ENCODE data around the gene RAB38. TPM values are rescaled to one million over a fixed set of nuclear protein-coding genes. Genes with fewer than 3 reads are reported as not detected.

Gene RAB38
- total and polyA plus RNA-seq, 10 of the 15 experiments (the other 5 are each of a cell fraction or from before 2014, with no cell fraction given) = 8.4 to 30.5 (median 11.7) TPM

DNA sequence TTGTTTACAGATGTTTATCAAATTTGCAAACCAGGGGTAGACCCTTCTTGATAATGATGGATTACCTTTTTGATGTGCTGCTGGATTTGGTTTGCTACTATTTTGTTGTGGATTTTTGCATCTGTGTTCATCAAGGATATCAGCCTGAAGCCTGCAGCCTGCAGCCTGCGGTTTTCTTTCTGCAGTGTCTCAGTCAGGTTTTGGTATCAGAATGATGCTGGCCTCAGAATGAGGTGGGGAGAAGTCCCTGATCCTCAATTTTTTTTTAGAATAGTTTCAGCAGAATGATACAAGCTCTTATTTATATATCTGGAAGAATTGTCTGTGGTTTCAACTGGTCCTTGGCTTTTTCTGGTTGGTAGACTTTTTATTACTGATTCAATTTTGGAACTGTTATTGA is 19.7 kb upstream of the RAB38 start (continued):
- TF ChIP-seq, protein P1, sequence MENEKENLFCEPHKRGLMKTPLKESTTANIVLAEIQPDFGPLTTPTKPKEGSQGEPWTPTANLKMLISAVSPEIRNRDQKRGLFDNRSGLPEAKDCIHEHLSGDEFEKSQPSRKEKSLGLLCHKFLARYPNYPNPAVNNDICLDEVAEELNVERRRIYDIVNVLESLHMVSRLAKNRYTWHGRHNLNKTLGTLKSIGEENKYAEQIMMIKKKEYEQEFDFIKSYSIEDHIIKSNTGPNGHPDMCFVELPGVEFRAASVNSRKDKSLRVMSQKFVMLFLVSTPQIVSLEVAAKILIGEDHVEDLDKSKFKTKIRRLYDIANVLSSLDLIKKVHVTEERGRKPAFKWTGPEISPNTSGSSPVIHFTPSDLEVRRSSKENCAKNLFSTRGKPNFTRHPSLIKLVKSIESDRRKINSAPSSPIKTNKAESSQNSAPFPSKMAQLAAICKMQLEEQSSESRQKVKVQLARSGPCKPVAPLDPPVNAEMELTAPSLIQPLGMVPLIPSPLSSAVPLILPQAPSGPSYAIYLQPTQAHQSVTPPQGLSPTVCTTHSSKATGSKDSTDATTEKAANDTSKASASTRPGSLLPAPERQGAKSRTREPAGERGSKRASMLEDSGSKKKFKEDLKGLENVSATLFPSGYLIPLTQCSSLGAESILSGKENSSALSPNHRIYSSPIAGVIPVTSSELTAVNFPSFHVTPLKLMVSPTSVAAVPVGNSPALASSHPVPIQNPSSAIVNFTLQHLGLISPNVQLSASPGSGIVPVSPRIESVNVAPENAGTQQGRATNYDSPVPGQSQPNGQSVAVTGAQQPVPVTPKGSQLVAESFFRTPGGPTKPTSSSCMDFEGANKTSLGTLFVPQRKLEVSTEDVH (IDR thresholded peaks at IDR 0.05; ENCODE audit: low read depth, partially characterized antibody) = no peak
- TF ChIP-seq RUNX3 (IDR thresholded peaks at IDR 0.05; ENCODE audit: low read length) = peak; percentile 99
- no peak for TF ChIP-seq HDGF (IDR thresholded peaks at IDR 0.05)
- peak; percentile 89 for TF ChIP-seq JUNB (IDR thresholded peaks at IDR 0.05)
- TF ChIP-seq MXI1 (IDR thresholded peaks at IDR 0.05; ENCODE audit: low read depth, low read length) = no peak
- TF ChIP-seq ATF7 (IDR thresholded peaks at IDR 0.05; ENCODE audit: low read depth) = peak; percentile 56; the same call in 1 of the 2 replicates
- TF ChIP-seq PAX5 (IDR thresholded peaks at IDR 0.05; ENCODE audit: borderline replicate concordance, low read depth, low read length) = peak; percentile 48; the same call in 1 of the 2 replicates
- TF ChIP-seq KDM1A (IDR thresholded peaks at IDR 0.05; ENCODE audit: borderline replicate concordance) = no peak
- TF ChIP-seq, protein P2, sequence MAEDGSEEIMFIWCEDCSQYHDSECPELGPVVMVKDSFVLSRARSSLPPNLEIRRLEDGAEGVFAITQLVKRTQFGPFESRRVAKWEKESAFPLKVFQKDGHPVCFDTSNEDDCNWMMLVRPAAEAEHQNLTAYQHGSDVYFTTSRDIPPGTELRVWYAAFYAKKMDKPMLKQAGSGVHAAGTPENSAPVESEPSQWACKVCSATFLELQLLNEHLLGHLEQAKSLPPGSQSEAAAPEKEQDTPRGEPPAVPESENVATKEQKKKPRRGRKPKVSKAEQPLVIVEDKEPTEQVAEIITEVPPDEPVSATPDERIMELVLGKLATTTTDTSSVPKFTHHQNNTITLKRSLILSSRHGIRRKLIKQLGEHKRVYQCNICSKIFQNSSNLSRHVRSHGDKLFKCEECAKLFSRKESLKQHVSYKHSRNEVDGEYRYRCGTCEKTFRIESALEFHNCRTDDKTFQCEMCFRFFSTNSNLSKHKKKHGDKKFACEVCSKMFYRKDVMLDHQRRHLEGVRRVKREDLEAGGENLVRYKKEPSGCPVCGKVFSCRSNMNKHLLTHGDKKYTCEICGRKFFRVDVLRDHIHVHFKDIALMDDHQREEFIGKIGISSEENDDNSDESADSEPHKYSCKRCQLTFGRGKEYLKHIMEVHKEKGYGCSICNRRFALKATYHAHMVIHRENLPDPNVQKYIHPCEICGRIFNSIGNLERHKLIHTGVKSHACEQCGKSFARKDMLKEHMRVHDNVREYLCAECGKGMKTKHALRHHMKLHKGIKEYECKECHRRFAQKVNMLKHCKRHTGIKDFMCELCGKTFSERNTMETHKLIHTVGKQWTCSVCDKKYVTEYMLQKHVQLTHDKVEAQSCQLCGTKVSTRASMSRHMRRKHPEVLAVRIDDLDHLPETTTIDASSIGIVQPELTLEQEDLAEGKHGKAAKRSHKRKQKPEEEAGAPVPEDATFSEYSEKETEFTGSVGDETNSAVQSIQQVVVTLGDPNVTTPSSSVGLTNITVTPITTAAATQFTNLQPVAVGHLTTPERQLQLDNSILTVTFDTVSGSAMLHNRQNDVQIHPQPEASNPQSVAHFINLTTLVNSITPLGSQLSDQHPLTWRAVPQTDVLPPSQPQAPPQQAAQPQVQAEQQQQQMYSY (CRISPR knock-in tag; IDR thresholded peaks at IDR 0.05) = no peak
- TF ChIP-seq BCLAF1 (IDR thresholded peaks at IDR 0.05) = no peak
- no peak for TF ChIP-seq SIX5 (IDR thresholded peaks at IDR 0.05; ENCODE audit: low read depth, low read length, severe bottlenecking)
- peak; percentile 73; the same call in 1 of the 2 replicates for TF ChIP-seq MTA3 (IDR thresholded peaks at IDR 0.05; ENCODE audit: borderline replicate concordance, low read length)
- TF ChIP-seq USF1 (IDR thresholded peaks at IDR 0.05; ENCODE audit: borderline replicate concordance, extremely low read length, insufficient read depth, low read depth, low read length) = no peak
- no peak for TF ChIP-seq TCF7 (IDR thresholded peaks at IDR 0.05; ENCODE audit: borderline replicate concordance)
- TF ChIP-seq SMC3 (IDR thresholded peaks at IDR 0.05; ENCODE audit: borderline replicate concordance, low read length) = no peak
- no peak for TF ChIP-seq HCFC1 (IDR thresholded peaks at IDR 0.05; ENCODE audit: low read length)
- peak; percentile 26 for TF ChIP-seq SKIL (IDR thresholded peaks at IDR 0.05; ENCODE audit: low read depth, poor library complexity, severe bottlenecking)
- no peak for TF ChIP-seq BMI1 (IDR thresholded peaks at IDR 0.05; ENCODE audit: borderline replicate concordance)
- TF ChIP-seq EED (IDR thresholded peaks at IDR 0.05; ENCODE audit: low read depth) = peak; percentile 91
